Body of pancreas (tissue), 4 donors: Measurements from ENCODE around the gene SNIP1.

Source experiments
- CTCF ChIP-seq, 7 experiments: fragments of 450-650 bp in 4 of 7; fragments of 200-600 bp in 3 of 7; sonication (generic) in 3 of 7; IDR thresholded peaks; one replicate each; pipeline ENCODE4 v1.5.1; 2016 to 2019; ENCODE audit warnings: antibody characterized with exemption in 7 of 7
- POLR2A ChIP-seq, 3 donors: fragments of 450-650 bp; IDR thresholded peaks; one replicate each; pipeline ENCODE4 v1.6.1; 2016; ENCODE audit warnings: antibody characterized with exemption in 3 of 3, mild to moderate bottlenecking in 2 of 3

DNA sequence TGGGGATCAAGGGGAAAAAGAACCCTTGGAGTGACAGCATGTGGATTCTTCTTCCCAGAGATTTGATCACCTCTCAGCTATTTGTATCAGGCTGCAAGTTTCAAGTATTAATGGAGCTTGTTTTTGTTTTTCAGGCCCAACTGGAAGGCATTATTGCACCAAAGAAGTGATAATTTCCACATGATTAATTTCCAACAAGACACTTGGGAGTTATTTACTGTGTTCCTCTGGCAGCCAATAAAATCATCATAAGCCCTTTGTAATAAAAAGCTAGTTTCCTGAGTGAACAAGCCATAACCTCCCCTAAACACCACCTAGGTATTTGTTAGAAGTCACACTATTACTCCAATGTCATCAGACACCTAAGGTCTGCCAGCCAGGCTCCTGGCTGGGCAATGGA, 10.8 kb upstream of the SNIP1 start:
- TF ChIP-seq POLR2A (IDR thresholded peaks at IDR 0.05) (no peak), CTCF (IDR thresholded peaks at IDR 0.05) (no peak)
